ENCODE results near the gene ROR1. TPM values are rescaled to one million over a fixed set of nuclear protein-coding genes. Genes with fewer than 3 reads are reported as not detected.

Gene ROR1
- total RNA-seq, 2 experiments from 2014 or later, result 0.47 to 1.4 TPM

- no peak for DNase-seq (ENCODE audit: low spot score)
- Histone ChIP-seq H3K27ac (ENCODE audit: low read depth, low read length, poor library complexity, severe bottlenecking) (no peak overlapping the region), H3K36me3 (ENCODE audit: insufficient read depth, low read length) (no peaks in the 10 kb centered on the region), H2AFZ (ENCODE audit: low read length) (no peak overlapping the region), H3K9me2 (ENCODE audit: insufficient read depth, low read length) (no peaks in the 10 kb centered on the region), H4K20me1 (ENCODE audit: insufficient read depth, low read length) (no peaks in the 10 kb centered on the region), H3K4me1 (ENCODE audit: insufficient read depth, low read length, poor library complexity, severe bottlenecking) (no peaks in the 10 kb centered on the region), H3K9me3 (ENCODE audit: low read length) (no peaks in the 10 kb centered on the region), H3K4me3 (ENCODE audit: low read depth, low read length, poor library complexity, severe bottlenecking) (no peak overlapping the region), H3K79me2 (ENCODE audit: insufficient read depth, low read depth, low read length) (no peaks in the 10 kb centered on the region), H3K4me2 (ENCODE audit: low read length) (no peak overlapping the region)
- ChIA-PET CTCF (ENCODE audit: unreplicated experiment) (no interaction called here), POLR2A (no interaction called here)
- intact Hi-C loops (cut with micrococcal nuclease; ENCODE audit: unreplicated experiment), result no loop called here
- no TSS peak for BruUV-seq (replicated peaks)
- TF ChIP-seq CTCF (conservative IDR thresholded peaks at IDR 0.05; ENCODE audit: low read length), result no peak
- no peak for TF ChIP-seq EZH2phosphoT487 (IDR thresholded peaks at IDR 0.05; ENCODE audit: borderline replicate concordance, low read depth, low read length)
Observed at GRCh38 chr1:63929106-63929478, 155.3 kb downstream of the ROR1 start.

GRCh38 chr1:63931468-63931867, 157.7 kb downstream of the ROR1 start:
- no peaks in the 10 kb centered on the region for H4K20me1 ChIP-seq (ENCODE audit: insufficient read depth, low read length)
- no peaks in the 10 kb centered on the region for H3K9me2 ChIP-seq (ENCODE audit: insufficient read depth, low read length)
- CTCF ChIA-PET (ENCODE audit: unreplicated experiment), result no interaction called here
- TF ChIP-seq EZH2phosphoT487 (IDR thresholded peaks at IDR 0.05; ENCODE audit: borderline replicate concordance, low read depth, low read length) (no peak), CTCF (conservative IDR thresholded peaks at IDR 0.05; ENCODE audit: low read length) (no peak)
- intact Hi-C loops (cut with micrococcal nuclease; ENCODE audit: unreplicated experiment), result no loop called here
- H3K79me2 ChIP-seq (ENCODE audit: insufficient read depth, low read depth, low read length), result no peaks in the 10 kb centered on the region
- no peak for DNase-seq (ENCODE audit: low spot score)
- H3K27ac ChIP-seq (ENCODE audit: low read depth, low read length, poor library complexity, severe bottlenecking), result no peak overlapping the region
- POLR2A ChIA-PET, result no interaction called here
- no peaks in the 10 kb centered on the region for H3K4me1 ChIP-seq (ENCODE audit: insufficient read depth, low read length, poor library complexity, severe bottlenecking)
- H2AFZ ChIP-seq (ENCODE audit: low read length), result no peak overlapping the region
- no TSS peak for BruUV-seq (replicated peaks)
- H3K36me3 ChIP-seq (ENCODE audit: insufficient read depth, low read length), result no peaks in the 10 kb centered on the region
- H3K9me3 ChIP-seq (ENCODE audit: low read length), result no peaks in the 10 kb centered on the region
- H3K4me2 ChIP-seq (ENCODE audit: low read length), result no peak overlapping the region
- H3K4me3 ChIP-seq (ENCODE audit: low read depth, low read length, poor library complexity, severe bottlenecking), result no peak overlapping the region

- no peaks in the 10 kb centered on the region for H4K20me1 ChIP-seq (ENCODE audit: insufficient read depth, low read length)
- BruUV-seq (replicated peaks), result no TSS peak
- H3K4me2 ChIP-seq (ENCODE audit: low read length), result no peak overlapping the region
- ChIA-PET CTCF (ENCODE audit: unreplicated experiment) (no interaction called here), POLR2A (no interaction called here)
- no peaks in the 10 kb centered on the region for H3K79me2 ChIP-seq (ENCODE audit: insufficient read depth, low read depth, low read length)
- no peak overlapping the region for H2AFZ ChIP-seq (ENCODE audit: low read length)
- no peak for DNase-seq (ENCODE audit: low spot score)
- H3K27ac ChIP-seq (ENCODE audit: low read depth, low read length, poor library complexity, severe bottlenecking), result no peak overlapping the region
- intact Hi-C loops (cut with micrococcal nuclease; ENCODE audit: unreplicated experiment), result no loop called here
- H3K9me2 ChIP-seq (ENCODE audit: insufficient read depth, low read length), result no peaks in the 10 kb centered on the region
- TF ChIP-seq EZH2phosphoT487 (IDR thresholded peaks at IDR 0.05; ENCODE audit: borderline replicate concordance, low read depth, low read length) (no peak), CTCF (conservative IDR thresholded peaks at IDR 0.05; ENCODE audit: low read length) (no peak)
- H3K4me3 ChIP-seq (ENCODE audit: low read depth, low read length, poor library complexity, severe bottlenecking), result no peak overlapping the region
- H3K4me1 ChIP-seq (ENCODE audit: insufficient read depth, low read length, poor library complexity, severe bottlenecking), result no peaks in the 10 kb centered on the region
- no peaks in the 10 kb centered on the region for H3K9me3 ChIP-seq (ENCODE audit: low read length)
- no peaks in the 10 kb centered on the region for H3K36me3 ChIP-seq (ENCODE audit: insufficient read depth, low read length)
Observed at GRCh38 chr1:63934697-63935096, 160.9 kb downstream of the ROR1 start.

All from OCI-LY7 (cell line).